GM12801 (cell line): Measurements from ENCODE around the gene GCH1.

Source experiments
- CTCF ChIP-seq: IDR thresholded peaks from one replicate; pipeline ENCODE4 v1.5.1; 2011; ENCODE audit warnings: control low read depth; ENCODE audit not compliant: insufficient read length; ENCODE audit errors: extremely low read depth

The GCH1 gene

DNA sequence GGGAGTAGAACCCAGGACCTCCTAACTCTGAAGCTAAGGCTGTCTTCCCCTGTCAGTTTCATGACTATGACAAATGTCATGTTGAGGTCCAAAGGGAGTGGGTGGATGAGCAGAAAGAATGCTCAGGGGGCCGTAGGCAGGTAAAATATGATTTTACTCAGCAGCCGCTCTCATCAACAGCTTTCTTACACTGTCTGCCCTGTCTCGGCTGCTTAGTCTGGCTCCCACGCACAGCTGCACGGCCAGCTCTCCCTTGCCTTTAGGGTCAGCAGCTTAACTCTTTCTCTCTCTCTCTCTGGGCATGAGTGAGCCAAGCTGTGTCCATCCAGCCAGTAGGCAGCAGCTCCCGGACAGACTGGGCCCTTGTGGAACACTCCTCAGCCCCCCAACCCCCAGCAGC is 95.2 kb downstream of the GCH1 start:
- no peak for TF ChIP-seq CTCF

GRCh38 chr14:54806616-54807015 is 96.0 kb downstream of the GCH1 start:
- TF ChIP-seq CTCF, result no peak

DNA sequence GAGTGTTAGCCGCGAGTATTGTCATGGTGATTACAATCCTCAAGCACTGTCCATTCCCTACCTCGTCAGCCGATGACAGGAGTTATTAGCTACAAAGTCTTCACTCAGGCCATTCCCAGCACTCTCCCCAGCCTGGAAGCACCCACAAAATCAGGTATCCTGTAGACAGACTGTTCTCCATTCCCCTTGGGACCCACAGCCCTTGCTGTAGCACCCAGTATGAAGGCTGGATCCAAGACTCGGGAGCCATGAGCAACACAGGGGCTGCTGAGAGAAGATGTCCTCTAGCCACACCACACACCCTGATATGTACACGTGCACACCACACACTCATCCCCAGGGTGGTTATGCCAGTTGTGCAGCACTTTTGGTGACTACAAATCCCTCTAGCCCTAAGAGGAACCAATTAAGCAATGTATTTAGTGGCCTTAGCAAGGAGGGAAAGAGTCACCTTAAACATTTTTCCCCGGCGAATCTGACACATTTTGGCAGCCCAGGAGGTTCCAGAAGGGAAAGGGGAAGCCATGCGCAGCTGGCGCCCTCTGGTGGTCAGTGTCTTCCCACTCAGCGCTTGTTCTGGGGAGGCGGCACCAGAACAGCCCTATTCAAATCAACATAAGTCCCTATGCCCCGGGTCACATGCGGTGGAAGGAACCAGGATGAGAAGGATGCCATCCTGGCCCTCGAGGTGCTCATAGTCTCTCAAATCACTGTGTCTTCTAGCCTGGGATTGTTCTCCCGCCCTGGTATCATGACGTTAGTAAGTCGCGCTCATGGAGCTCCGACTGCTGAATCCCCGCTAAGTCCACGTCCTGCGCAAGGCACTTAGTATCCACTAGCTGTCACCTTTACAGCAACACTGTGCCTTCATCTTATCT is 96.9 kb downstream of the GCH1 start:
- peak; percentile 16 for TF ChIP-seq CTCF

DNA sequence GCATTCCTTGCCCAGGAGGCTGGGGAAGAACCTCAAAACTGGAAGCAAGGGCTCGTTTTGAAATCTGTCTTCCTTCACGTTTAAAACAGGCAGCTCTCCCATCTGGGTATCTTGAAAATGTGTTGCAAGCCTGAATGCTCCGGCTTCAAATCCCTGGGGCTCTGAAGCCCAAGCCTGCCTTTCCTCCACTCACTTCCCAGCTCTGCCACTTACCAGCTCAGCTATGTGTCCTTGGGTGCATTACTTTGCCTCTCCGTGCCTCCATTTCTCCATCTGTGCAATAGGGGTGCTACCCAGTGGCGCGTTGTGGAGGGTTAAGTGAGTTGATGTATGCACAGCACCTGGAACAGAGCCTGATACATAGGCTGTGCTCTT is 97.6 kb downstream of the GCH1 start:
- TF ChIP-seq CTCF, result no peak

DNA sequence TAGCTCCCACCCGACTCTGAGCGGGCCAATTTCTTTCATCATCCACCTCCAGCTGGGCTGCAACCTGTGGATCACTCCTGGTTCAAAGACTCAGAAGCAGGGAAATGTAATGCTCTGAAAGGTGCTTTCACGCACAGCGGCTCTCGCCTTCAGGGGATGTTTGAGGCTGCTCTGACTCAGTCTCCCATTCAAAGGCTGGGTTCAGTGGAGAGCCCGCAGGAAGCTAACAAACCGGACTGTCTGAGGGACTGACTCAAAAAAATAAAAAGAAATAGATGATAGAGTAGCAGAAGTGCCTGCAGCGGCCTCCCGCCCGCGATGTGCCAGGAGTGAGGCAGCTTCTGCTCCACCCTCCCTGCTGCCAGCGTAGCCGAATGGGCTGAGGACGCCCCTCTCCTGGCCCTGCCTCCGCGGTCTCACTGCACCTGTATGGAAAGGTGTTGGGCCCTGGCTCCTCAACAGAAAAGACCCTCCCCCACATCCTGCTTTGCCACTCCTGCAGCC is 98.0 kb downstream of the GCH1 start:
- no peak for TF ChIP-seq CTCF

- no peak for TF ChIP-seq CTCF
Observed at GRCh38 chr14:54803926-54804537, 98.6 kb downstream of the GCH1 start.

DNA sequence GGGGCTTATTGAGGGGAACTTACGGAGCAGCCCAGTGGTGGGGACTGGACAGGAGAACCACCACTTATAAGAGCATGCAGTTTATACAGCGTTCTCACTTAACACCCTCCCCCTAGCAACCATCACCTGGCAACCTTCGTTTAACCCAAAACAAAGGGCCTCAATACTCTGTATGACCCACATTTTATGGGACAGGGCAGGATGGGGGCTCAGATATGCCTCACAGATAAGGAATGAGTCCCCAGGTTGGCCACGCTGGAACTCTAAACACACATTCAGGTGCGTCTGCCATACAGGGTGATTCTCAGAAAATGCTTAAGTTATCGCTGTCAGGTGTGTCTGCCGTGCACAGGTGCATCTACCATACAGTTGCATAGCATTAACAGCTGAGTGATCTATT is 99.2 kb downstream of the GCH1 start:
- no peak for TF ChIP-seq CTCF
